Left lobe of liver (tissue), 2 donors: Measurements from ENCODE around the gene COX5A. TPM values are rescaled to one million over a fixed set of nuclear protein-coding genes. Genes with fewer than 3 reads are reported as not detected.
A peak's percentile ranks its signal among the peaks of the same experiment; 100 is the strongest.

Source experiments
- ATAC-seq: fragments of 200-7000 bp; cut with Tn5 transposase; one replicate; pipeline ENCODE4 v1.9.1; 2020; ENCODE audit warnings: mild to moderate bottlenecking, moderate library complexity
- DNase-seq: peaks from one replicate; pipeline ENCODE4 v3.0.0-alpha.2; 2020; ENCODE audit warnings: low spot score
- total RNA-seq: library from RNA; stranded (reverse); gene quantifications from one replicate; pipeline ENCODE4 v1.2.1, GENCODE V29; 2021
- donor health status: DM: no; HTN: no; CAD: no; lungs with moderate emphysema.
- donor health status: DM: no; HTN: yes; CAD: no.

The COX5A gene
- total RNA-seq, 1 donor from 2014 or later, result 134 TPM

DNA sequence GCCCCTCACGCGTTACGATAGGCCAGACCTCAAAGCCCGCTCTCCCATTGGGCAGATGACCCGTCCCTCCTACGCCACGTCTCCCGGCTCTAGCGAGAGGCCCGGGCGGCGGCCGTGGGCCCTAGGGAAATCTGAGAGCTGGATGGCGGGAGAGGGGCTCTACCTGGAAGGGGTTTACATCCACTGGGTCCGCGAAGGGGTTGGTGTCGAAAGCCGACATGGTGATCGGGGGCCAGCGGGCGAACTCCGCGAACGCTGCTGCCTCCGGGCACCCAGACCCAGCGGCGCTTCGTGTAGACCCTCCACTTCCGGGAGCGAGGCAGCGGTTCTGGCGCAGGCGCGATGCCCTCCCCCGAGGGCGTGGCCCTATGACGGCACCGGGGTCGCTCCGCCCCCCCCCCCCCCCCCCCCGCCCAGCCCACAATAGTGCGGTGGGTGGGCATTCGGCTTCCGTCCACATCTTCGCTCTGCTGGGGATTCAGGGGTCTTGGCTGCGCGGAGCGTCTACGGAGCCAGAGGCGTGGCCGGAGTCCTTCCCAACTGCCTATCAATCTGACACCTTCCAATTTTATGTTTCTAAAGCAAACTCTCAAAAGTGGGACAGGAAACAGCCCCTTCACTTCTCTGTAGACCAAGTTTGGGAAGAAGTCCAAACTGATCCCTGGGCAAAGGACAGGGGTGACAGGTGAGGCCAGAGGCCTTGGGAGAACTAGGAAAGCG lies 64.7 kb downstream of the COX5A start, which contains the start of gene SCAMP2:
Gene SCAMP2 (minus strand): TSS at position 330 of the 720 bp plus-strand sequence. CDS start 110 bp downstream, at position 220.
- ATAC-seq (peak; percentile 96), DNase-seq (peak; percentile 95)

DNA sequence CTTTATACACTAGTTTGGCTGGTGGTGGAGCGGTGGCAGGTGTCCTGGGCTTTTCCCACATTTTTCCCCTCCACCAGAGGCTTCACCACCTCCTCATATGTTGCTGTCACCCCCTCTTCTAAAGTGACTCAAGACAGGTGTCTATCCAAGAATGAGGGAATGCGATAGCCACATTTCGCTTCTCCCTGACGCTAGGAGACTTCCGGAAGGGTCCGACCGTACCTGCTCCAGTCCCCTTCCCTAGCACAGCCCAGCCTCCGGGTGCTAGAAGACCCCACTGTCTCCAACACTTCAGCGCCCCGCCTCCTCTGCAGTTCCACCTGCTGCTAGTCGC lies 65.2 kb downstream of the COX5A start:
- ATAC-seq (no peak), DNase-seq (no peak)

DNA sequence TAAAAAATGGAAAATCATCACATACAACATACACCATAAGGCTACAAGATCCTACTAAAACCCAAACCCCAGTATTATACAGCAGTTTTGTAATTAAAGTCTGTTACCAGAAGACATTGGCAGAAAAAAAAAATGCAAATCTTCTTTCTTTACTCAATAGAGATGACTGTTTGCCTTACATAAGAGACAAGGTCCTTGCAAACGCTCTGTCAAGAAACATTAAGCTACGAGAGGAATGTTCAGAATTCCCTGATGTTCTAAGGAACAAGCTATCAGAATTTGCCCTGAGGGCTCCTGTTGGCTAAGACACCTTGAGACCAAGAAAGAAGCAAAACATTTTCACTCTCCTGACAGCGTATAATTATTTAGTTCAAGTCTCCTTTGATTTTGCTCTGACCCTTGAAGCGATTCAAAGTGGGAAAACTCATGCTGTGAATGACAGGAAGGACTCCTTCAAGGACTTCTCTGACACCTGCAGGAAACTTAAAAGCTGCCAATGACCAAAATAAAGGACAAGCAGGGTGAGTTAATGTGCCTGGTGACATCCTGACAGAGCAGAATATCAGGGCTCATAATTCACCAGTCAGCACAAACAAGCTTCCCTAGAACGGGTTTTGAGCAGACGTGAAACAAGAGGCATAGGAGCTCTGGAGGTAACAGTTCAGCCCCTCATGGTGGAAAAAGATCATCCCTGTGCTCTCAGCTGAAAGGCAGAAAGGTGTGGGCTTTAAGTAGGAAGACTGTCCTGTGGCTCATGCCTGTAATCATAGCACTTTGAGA lies 67.2 kb downstream of the COX5A start:
- DNase-seq, result no peak

More for the DNA sequence above, 67.2 kb downstream of the COX5A start:
- no peak for ATAC-seq

Other genes starting within 250 kb of the COX5A start
- gene EDC3, start 242.0 kb downstream of the COX5A start, total RNA-seq, result 13.4 TPM
- gene CYP1A1, start 212.5 kb downstream of the COX5A start, total RNA-seq, result 1.6 TPM
- 120 TPM for gene CYP1A2, start 189.2 kb downstream of the COX5A start, total RNA-seq
- 32.7 TPM for gene CSK, start 156.0 kb downstream of the COX5A start, total RNA-seq
- not detected for gene LMAN1L, start 125.2 kb downstream of the COX5A start, total RNA-seq
- gene CPLX3, start 111.4 kb downstream of the COX5A start, total RNA-seq, result not detected
- gene ULK3, start 94.9 kb downstream of the COX5A start, total RNA-seq, result 23.8 TPM
- gene SCAMP2, start 64.7 kb downstream of the COX5A start, total RNA-seq, result 36.1 TPM
- gene MPI, start 48.0 kb downstream of the COX5A start, total RNA-seq, result 33.4 TPM
- 15.8 TPM for gene FAM219B, start 31.2 kb downstream of the COX5A start, total RNA-seq
- 2.1 TPM for gene RPP25, start 18.7 kb upstream of the COX5A start, total RNA-seq
- 0.73 TPM for gene SCAMP5, start 57.5 kb upstream of the COX5A start, total RNA-seq
- 5.4 TPM for gene PPCDC, start 85.5 kb upstream of the COX5A start, total RNA-seq